ACHN (cell line): Measurements from ENCODE around the gene WDR41.

ENCODE experiments used
- DNase-seq: peaks from one replicate; pipeline ENCODE4 v3.0.0-alpha.2; 2015
- in situ Hi-C: cut with HindIII; loops from 2 replicates; pipeline ENCODE4 v1.10.0; 2017; ENCODE audit warnings: low sequenced_read_pairs, low pct_ligation_motif_present, low pct_unique_long_range_greater_than_20kb

Gene WDR41

DNA sequence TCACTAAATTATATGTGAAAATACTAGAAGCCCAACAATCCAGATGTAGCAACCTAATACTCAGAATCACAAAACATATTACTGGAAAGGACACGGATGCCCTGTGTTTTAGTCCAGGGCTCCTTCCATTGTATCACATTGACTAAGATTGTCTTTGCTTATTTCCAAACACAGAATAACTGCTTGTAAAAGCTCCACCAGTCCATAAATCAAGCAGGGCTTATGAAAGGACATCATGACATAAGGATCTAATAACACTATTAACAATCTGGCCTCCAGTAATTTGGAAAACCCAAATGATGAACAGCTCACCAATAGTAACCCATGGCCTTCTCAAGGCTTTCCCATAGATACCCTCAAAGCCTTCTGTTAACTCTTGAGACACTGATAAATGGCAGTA lies 39.8 kb downstream of the WDR41 start:
- DNase-seq, result no peak
- in situ Hi-C loops, result no loop called here

- no peak for DNase-seq
- in situ Hi-C loops, result no loop called here
Observed at GRCh38 chr5:77449981-77450380, 42.1 kb downstream of the WDR41 start.

DNA sequence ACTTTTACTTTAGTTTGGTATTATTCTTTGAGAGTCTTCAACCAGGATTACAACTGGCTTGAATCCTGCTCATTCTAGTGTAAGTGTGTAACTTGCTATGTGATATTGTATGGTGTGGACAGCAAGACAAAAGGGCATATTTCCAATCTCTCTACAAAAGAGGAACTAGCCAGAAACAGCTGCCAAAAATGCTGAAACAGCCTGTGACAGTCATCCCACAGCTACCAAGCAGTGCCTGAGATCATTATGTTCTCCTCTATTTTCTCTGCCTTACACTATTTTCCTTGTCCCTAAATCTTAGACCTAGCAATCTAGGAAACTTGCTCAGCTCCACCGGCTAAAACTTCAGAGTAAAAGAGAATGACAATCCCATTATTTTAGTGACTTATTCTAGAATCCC lies 42.8 kb downstream of the WDR41 start:
- DNase-seq, result no peak
- in situ Hi-C loops, result no loop called here

DNA sequence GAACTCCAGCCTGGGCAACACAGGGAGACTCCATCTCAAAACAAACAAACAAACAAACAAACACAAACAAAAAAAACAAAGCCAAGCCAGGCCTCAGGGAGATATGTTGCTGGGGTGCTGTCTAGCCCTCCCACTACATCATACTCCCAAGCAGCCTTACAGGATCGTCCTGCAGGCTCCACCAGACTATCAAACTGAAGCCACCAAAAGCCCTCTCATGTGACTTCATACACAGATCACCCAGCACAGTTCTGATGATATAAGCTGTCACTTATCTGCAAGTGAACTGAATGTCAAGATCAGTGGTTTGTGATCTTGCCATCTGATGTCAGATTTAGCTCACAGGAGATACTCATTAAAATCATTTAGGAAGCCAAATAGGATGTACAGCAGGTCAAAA lies 43.3 kb downstream of the WDR41 start:
- in situ Hi-C loops, result no loop called here

DNA sequence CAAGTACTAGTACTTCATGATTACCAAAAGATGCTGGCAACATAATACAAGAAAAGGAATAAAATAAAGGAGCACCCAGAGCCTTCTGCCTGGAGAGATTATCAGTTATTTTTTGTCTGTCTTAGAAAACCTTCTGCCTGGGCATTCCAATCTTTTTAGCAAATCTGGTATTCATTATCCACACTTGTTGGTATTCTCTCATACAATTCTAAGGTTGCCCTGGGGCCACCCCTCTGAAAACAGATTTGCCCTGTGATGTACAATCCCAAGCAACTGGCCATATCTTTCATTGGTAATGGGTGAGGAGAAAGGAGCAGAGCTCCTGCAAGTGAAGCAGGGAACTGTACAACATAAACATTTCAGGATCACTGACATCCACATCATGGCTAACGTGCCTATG lies 47.8 kb downstream of the WDR41 start:
- no peak for DNase-seq
- in situ Hi-C loops, result no loop called here

More for the DNA sequence above, 43.3 kb downstream of the WDR41 start:
- DNase-seq, result no peak

- DNase-seq, result no peak
- in situ Hi-C loops, result no loop called here
Observed at GRCh38 chr5:77443670-77444069, 48.4 kb downstream of the WDR41 start.

DNA sequence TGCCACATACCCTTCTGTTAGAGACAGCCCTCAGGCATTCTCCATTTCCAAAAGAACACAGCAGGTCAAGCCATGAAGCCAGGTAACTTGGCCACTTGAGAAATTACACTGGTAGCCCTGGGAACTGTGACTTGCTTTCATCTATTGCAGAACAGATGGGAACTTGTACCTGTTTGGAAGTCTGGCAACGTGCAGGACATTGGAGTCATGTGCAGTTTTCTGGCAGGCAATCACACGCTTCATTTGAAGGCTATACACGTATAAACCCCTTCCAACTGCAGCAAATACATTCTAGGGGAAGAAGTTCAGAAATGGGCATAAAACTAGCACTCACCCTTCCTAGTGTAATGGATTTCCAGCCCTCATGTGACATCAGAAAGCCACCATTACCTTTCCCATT lies 54.0 kb downstream of the WDR41 start:
- DNase-seq, result no peak
- in situ Hi-C loops, result no loop called here

DNA sequence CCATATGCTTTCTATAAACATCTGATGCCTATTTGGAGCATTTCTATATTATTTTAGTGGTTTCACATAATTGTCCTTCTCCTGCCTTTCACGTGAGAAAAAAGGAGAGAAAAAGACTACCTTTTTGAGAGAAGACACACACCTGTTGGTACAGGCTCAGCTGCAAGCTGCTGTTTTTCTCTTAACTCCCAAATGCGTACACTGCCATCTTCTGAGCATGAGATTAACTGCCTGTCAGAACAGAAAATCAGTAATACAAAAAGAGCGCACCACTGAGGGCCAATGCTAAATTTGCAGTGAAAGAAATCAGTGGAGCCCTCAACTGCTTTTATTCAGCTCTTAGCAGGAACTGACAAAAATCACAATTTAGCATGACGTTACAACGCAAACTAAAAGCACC lies 54.9 kb downstream of the WDR41 start:
- DNase-seq, result no peak
- in situ Hi-C loops, result no loop called here

DNA sequence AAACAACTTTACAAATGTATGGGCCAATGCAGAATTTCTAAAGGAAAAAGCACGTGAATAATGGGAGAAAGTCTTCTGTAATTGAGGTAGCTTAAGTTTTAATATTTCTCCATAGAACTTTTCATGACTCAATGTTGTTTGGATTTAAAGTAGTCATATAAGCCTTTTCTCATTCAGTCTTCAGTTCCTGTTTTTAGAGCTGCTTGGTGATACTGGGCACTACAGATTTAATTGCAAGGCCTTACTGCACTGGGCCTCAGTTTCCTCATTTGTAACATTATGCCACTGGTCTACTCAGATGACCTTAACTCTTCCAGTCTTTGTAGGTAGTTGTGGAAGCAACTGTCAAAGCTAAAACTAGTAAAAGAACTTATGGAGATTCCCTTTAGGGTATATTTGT lies 60.4 kb downstream of the WDR41 start:
- in situ Hi-C loops, result no loop called here
- DNase-seq, result no peak

DNA sequence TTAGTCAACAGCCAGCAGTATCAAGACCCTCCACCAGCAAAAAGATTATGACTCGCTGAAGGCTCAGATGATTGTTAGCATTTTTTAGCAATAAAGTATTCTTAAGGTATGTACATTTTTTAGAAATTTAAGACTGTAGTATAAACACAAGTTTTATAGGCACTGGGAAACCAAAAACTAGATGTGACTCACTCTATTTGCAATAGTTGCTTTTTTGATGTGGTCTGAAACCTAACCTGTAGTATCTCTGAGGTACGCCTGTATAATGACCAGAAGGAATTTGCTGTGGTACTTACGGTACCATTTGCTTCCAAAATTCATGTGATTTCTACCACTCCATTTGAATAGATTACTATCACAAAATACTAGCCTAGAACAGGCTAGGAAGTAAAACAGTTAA lies 60.8 kb downstream of the WDR41 start:
- in situ Hi-C loops, result no loop called here
- DNase-seq, result no peak

DNA sequence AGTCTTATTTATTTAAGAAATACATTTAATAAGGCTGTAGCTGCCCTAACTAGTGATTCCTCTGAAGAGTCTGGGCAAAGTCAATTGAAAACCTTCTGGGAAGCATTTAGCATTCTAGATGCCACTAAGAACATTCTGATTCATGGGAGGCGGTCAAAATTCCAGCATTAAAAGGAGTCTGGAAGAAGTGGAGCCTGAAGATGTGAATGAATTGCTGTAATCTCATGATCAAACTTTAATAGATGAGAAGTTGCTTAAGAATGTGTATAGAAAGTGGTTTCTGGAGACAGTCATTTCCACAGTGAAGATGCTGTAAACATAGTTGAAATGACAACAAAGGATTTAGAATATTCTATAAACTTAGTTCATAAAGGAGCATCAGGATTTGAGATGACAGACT lies 61.4 kb downstream of the WDR41 start:
- in situ Hi-C loops, result no loop called here
- DNase-seq, result no peak

- in situ Hi-C loops, result no loop called here
- DNase-seq, result no peak
Observed at GRCh38 chr5:77428526-77428925, 63.6 kb downstream of the WDR41 start.

DNA sequence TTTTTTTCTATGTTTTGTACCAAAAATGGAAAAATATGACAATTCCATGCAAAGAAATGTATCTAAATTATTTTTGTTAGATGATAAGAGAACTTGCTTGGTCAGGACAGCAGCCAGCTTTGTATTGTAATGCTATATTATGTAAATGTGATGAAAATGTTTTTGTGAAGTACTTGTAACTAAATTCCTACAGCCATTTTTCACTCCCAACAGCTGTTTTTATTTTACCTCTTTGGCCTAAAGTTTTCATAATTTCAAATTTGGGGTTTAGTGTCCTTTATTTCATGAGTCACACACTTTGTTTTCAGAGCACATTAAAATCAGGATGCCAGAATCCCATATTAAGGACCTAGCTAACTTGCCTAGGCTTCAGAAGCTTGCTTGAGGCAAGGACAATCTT lies 64.1 kb downstream of the WDR41 start:
- in situ Hi-C loops, result no loop called here
- DNase-seq, result no peak

GRCh38 chr5:77426670-77427069 lies 65.4 kb downstream of the WDR41 start:
- no peak for DNase-seq
- in situ Hi-C loops, result no loop called here

DNA sequence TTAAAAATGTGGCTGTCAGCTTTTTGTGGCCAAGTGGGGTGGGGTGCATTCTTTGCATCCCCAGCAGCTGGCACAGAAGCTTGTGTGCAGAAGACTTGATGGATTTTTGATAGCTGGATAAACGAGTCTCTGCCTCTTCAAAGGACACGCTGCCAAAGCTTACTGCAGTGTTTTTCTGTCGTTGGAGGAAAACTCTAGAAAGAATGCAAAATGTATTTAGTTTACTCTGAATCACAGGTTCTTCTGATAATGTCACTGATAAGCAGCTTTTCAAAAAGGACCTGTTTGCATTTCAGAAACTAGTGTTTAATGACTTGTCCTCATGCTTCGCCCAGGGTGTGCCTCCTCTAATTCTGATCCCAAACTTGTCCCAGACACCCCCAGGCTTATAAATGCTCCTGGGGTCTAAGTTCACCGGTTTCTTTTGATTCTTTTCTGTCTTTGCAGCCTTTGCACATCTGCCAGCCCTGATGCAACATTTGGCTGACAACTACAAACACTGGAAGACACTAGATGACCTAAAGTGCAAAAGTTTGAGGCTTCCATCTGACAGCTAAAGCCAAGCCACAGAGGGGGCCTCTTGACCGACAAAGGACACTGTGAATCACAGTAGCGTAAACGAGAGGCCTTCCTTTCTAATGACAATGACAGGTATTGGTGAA lies 66.0 kb downstream of the WDR41 start:
- DNase-seq, result no peak
- in situ Hi-C loops, result no loop called here

DNA sequence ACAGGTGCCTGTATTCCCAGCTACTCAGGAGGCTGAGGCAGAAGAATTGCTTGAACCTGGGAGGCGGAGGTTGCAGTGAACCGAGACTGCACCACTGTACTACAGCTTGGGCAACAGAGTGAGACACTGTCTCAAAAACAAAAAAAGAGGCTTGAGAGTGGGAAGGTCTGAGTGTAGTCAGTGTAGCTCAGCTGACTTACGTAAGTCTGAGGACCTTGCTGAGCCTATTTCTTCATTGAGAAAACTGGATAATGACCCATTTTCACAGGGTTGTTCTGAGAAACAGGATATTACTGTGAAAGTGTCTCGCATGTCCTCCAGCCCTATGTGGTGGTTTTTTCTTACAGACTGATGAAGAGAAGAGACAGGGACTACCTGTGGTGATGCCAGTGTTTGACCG lies 66.7 kb downstream of the WDR41 start:
- in situ Hi-C loops, result no loop called here
- DNase-seq, result no peak

- in situ Hi-C loops, result no loop called here
- no peak for DNase-seq
Observed at GRCh38 chr5:77424921-77425320, 67.2 kb downstream of the WDR41 start.

GRCh38 chr5:77423022-77423750 lies 68.9 kb downstream of the WDR41 start:
- DNase-seq, result no peak
- in situ Hi-C loops, result no loop called here

DNA sequence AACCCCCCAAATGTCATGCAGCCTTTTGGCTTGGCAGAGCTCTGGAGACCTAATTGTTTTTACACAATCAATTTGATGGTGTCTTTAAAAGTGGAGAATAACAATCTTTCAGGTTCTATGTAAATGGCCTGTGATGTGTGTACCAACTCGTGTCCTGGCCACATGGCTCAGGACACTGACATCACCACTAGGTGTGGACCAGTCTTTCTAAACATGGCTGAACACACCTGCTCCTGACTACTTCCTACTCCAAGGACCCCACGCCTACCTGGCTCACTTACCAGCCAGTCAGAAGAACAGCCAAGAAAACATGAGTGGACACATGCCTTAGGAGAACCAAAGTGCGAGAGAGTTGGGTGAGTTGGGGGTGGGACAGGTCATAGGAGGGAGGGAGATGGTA lies 71.2 kb downstream of the WDR41 start:
- in situ Hi-C loops, result no loop called here
- DNase-seq, result no peak
